HepG2 (cell line): ENCODE measurements around the gene ATL2. TPM values are rescaled to one million over a fixed set of nuclear protein-coding genes. Genes with fewer than 3 reads are reported as not detected.

ENCODE experiments used
- FOSL2 ChIP-seq: sonication (generic); formaldehyde crosslinking; IDR thresholded peaks from 2 replicates; pipeline ENCODE4 v1.4.0; 2020; ENCODE audit warnings: missing genetic modification reagents
- HIVEP1 ChIP-seq: sonication (generic); formaldehyde crosslinking; IDR thresholded peaks from 2 replicates; pipeline ENCODE4 v1.4.0; 2020; ENCODE audit warnings: mild to moderate bottlenecking, missing genetic modification reagents
- LCORL ChIP-seq, 2 experiments: fragments of 450-650 bp in 1 of 2; sonication (generic) in 1 of 2; formaldehyde crosslinking in 1 of 2; IDR thresholded peaks; 2 replicates each; pipeline versions ENCODE4 v1.5.0 to v1.6.1; 2017 to 2020; ENCODE audit warnings: antibody characterized with exemption in 1 of 2, missing genetic modification reagents in 1 of 2
- PAX8 ChIP-seq: sonication (generic); formaldehyde crosslinking; IDR thresholded peaks from 2 replicates; pipeline ENCODE4 v1.8.0; 2022; ENCODE audit warnings: mild to moderate bottlenecking, missing genetic modification reagents, borderline replicate concordance
- TBP ChIP-seq: sonication (generic); formaldehyde crosslinking; IDR thresholded peaks from 2 replicates; pipeline ENCODE4 v1.5.0; 2020; ENCODE audit warnings: missing genetic modification reagents
- TGIF2 ChIP-seq: IDR thresholded peaks from 2 replicates; pipeline ENCODE4 v1.6.1; 2016; ENCODE audit warnings: control low read depth, missing compliant biosample characterization
- ZMAT3 ChIP-seq: sonication (generic); formaldehyde crosslinking; conservative IDR thresholded peaks from 2 replicates; pipeline ENCODE4 v1.7.0; 2021; ENCODE audit warnings: missing genetic modification reagents
- ZNF260 ChIP-seq: sonication (generic); formaldehyde crosslinking; IDR thresholded peaks from 2 replicates; pipeline ENCODE4 v1.4.0; 2020; ENCODE audit warnings: missing genetic modification reagents, low read depth, mild to moderate bottlenecking, borderline replicate concordance
- ZNF335 ChIP-seq: sonication (generic); formaldehyde crosslinking; IDR thresholded peaks from 2 replicates; pipeline ENCODE4 v1.4.0; 2020; ENCODE audit warnings: missing genetic modification reagents
- ZNF766 ChIP-seq: sonication (generic); formaldehyde crosslinking; IDR thresholded peaks from 2 replicates; pipeline ENCODE4 v1.5.0; 2020; ENCODE audit warnings: missing genetic modification reagents, borderline replicate concordance
- ZNF775 ChIP-seq: sonication (generic); formaldehyde crosslinking; IDR thresholded peaks from 2 replicates; pipeline ENCODE4 v1.4.0; 2020; ENCODE audit warnings: missing genetic modification reagents, mild to moderate bottlenecking, moderate library complexity, borderline replicate concordance
- ZNF816 ChIP-seq: sonication (generic); formaldehyde crosslinking; IDR thresholded peaks from 2 replicates; pipeline ENCODE4 v1.8.0; 2022; ENCODE audit warnings: missing genetic modification reagents, mild to moderate bottlenecking, borderline replicate concordance
- ZNF878 ChIP-seq: sonication (generic); formaldehyde crosslinking; IDR thresholded peaks from 2 replicates; pipeline ENCODE4 v1.8.1; 2023; ENCODE audit warnings: mild to moderate bottlenecking, missing genetic modification reagents, moderate library complexity
- ZNF891 ChIP-seq: sonication (generic); formaldehyde crosslinking; IDR thresholded peaks from 2 replicates; pipeline ENCODE4 v1.5.0; 2020; ENCODE audit warnings: mild to moderate bottlenecking, missing genetic modification reagents
- polyA plus RNA-seq, 8 experiments: library from polyadenylated mRNA; depleted of rRNA in 3 of 8; stranded (reverse) in 7 of 8; unstranded in 1 of 8; fragments of >200 nt; fragmentation: Illumina TruSeq in 4 of 8; extraction: Trizol in 4 of 8; gene quantifications; 2 replicates each; pipeline versions ENCODE4 v1.2.1 to v1.2.3, GENCODE V29; 2011 to 2016; ENCODE audit warnings: low read depth in 4 of 8, missing spikeins in 1 of 8, mixed read lengths in 1 of 8; ENCODE audit not compliant: insufficient read depth in 1 of 8
- total RNA-seq, 5 experiments: library from RNA; depleted of rRNA; stranded (reverse); fragments of >200 nt; fragmentation: Illumina TruSeq; extraction: Trizol; gene quantifications; 2 replicates each; pipeline ENCODE4 v1.2.3, GENCODE V29; 2016; ENCODE audit warnings: low read depth in 1 of 5
- TF ChIP-seq, protein P1 (sequence below): sonication (generic); formaldehyde crosslinking; IDR thresholded peaks from 2 replicates; pipeline ENCODE4 v1.4.0; 2020; ENCODE audit warnings: mild to moderate bottlenecking, missing genetic modification reagents
- TF ChIP-seq, protein P2 (sequence below): sonication (generic); formaldehyde crosslinking; IDR thresholded peaks from 2 replicates; pipeline ENCODE4 v1.4.0; 2020; ENCODE audit warnings: mild to moderate bottlenecking, missing genetic modification reagents
- TF ChIP-seq, protein P3 (sequence below): sonication (generic); formaldehyde crosslinking; IDR thresholded peaks from 2 replicates; pipeline ENCODE4 v1.4.0; 2020; ENCODE audit warnings: missing genetic modification reagents, mild to moderate bottlenecking, borderline replicate concordance
- TF ChIP-seq, protein P4 (sequence below): sonication (generic); formaldehyde crosslinking; conservative IDR thresholded peaks from 2 replicates; pipeline ENCODE4 v1.4.0; 2020; ENCODE audit warnings: mild to moderate bottlenecking, missing genetic modification reagents, moderate library complexity
- TF ChIP-seq, protein P5 (sequence below), 2 experiments: sonication (generic) in 1 of 2; formaldehyde crosslinking in 1 of 2; IDR thresholded peaks; 2 replicates each; pipeline versions ENCODE4 v1.4.0 to v1.6.1; 2018 to 2020; ENCODE audit warnings: missing genetic modification reagents in 2 of 2, borderline replicate concordance in 1 of 2, low read depth in 1 of 2, mild to moderate bottlenecking in 1 of 2, missing biosample characterization in 1 of 2

Gene ATL2
- total and polyA plus RNA-seq, 2 of the 13 experiments (the other 11 are each of a cell fraction or from before 2014, with no cell fraction given), result 56.5 to 119 TPM

DNA sequence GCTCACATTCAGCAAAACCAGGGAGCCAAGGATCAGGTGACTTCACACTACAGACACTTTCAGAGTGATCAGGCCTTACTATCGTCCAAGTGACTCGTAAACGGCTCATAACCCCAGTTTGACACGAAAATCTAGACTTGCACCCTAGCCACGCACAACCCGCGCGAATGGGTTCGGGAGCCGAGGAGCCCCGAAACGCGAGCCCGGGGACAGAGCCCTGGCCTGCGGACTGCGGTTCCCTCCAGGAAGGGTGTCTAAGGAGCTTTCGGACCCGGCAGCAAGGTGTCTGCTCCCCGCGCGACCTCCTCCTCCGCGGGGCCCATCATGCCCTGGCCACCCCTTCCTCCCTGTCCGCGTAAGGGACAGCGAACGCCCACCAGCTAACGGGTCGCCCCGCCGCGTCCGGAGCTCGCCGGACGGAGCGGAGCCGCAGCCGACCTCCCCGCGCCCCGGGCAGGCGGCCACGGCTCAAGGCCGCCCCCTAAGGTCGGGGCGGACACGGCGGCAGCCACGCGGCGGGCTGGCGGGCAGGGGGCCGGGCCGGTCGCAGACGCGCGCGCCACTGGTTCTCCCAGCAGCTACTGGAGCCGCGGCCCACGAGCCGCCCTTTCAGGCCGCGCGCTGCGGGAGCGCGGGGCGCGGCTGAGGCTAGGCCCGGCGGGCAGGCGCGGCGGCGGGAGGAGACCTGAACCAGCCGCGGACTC is 575 bp downstream of the ATL2 start (continued):
- TF ChIP-seq ZNF891 (CRISPR knock-in tag), result peak; percentile 89; the same call in 1 of the 2 replicates
- TF ChIP-seq, protein P1, sequence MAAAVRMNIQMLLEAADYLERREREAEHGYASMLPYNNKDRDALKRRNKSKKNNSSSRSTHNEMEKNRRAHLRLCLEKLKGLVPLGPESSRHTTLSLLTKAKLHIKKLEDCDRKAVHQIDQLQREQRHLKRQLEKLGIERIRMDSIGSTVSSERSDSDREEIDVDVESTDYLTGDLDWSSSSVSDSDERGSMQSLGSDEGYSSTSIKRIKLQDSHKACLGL, result no peak
- TF ChIP-seq LCORL (IDR thresholded peaks at IDR 0.05), result no peak
- no peak for TF ChIP-seq LCORL (CRISPR knock-in tag; IDR thresholded peaks at IDR 0.05)
- TF ChIP-seq ZNF766 (CRISPR knock-in tag), result 0 out of 2 replicates have a peak, but pooled peaks have one; percentile 15
- peak; percentile 54; the same call in 1 of the 2 replicates for TF ChIP-seq HIVEP1
- no peak for TF ChIP-seq ZNF260 (CRISPR knock-in tag)
- TF ChIP-seq, protein P2, sequence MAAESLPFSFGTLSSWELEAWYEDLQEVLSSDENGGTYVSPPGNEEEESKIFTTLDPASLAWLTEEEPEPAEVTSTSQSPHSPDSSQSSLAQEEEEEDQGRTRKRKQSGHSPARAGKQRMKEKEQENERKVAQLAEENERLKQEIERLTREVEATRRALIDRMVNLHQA, result no peak
- no peak for TF ChIP-seq ZNF335 (CRISPR knock-in tag)
- TF ChIP-seq, protein P3, sequence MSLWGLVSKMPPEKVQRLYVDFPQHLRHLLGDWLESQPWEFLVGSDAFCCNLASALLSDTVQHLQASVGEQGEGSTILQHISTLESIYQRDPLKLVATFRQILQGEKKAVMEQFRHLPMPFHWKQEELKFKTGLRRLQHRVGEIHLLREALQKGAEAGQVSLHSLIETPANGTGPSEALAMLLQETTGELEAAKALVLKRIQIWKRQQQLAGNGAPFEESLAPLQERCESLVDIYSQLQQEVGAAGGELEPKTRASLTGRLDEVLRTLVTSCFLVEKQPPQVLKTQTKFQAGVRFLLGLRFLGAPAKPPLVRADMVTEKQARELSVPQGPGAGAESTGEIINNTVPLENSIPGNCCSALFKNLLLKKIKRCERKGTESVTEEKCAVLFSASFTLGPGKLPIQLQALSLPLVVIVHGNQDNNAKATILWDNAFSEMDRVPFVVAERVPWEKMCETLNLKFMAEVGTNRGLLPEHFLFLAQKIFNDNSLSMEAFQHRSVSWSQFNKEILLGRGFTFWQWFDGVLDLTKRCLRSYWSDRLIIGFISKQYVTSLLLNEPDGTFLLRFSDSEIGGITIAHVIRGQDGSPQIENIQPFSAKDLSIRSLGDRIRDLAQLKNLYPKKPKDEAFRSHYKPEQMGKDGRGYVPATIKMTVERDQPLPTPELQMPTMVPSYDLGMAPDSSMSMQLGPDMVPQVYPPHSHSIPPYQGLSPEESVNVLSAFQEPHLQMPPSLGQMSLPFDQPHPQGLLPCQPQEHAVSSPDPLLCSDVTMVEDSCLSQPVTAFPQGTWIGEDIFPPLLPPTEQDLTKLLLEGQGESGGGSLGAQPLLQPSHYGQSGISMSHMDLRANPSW (CRISPR knock-in tag), result no peak
- no peak; the same call in 1 of the 2 replicates for TF ChIP-seq TBP (CRISPR knock-in tag)
- TF ChIP-seq, protein P4, sequence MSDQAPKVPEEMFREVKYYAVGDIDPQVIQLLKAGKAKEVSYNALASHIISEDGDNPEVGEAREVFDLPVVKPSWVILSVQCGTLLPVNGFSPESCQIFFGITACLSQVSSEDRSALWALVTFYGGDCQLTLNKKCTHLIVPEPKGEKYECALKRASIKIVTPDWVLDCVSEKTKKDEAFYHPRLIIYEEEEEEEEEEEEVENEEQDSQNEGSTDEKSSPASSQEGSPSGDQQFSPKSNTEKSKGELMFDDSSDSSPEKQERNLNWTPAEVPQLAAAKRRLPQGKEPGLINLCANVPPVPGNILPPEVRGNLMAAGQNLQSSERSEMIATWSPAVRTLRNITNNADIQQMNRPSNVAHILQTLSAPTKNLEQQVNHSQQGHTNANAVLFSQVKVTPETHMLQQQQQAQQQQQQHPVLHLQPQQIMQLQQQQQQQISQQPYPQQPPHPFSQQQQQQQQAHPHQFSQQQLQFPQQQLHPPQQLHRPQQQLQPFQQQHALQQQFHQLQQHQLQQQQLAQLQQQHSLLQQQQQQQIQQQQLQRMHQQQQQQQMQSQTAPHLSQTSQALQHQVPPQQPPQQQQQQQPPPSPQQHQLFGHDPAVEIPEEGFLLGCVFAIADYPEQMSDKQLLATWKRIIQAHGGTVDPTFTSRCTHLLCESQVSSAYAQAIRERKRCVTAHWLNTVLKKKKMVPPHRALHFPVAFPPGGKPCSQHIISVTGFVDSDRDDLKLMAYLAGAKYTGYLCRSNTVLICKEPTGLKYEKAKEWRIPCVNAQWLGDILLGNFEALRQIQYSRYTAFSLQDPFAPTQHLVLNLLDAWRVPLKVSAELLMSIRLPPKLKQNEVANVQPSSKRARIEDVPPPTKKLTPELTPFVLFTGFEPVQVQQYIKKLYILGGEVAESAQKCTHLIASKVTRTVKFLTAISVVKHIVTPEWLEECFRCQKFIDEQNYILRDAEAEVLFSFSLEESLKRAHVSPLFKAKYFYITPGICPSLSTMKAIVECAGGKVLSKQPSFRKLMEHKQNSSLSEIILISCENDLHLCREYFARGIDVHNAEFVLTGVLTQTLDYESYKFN (CRISPR knock-in tag), result no peak
- peak; percentile 29; the same call in 1 of the 2 replicates for TF ChIP-seq TGIF2 (CRISPR knock-in tag)
- peak; percentile 75 for TF ChIP-seq ZNF816 (CRISPR knock-in tag)
- TF ChIP-seq, protein P5, sequence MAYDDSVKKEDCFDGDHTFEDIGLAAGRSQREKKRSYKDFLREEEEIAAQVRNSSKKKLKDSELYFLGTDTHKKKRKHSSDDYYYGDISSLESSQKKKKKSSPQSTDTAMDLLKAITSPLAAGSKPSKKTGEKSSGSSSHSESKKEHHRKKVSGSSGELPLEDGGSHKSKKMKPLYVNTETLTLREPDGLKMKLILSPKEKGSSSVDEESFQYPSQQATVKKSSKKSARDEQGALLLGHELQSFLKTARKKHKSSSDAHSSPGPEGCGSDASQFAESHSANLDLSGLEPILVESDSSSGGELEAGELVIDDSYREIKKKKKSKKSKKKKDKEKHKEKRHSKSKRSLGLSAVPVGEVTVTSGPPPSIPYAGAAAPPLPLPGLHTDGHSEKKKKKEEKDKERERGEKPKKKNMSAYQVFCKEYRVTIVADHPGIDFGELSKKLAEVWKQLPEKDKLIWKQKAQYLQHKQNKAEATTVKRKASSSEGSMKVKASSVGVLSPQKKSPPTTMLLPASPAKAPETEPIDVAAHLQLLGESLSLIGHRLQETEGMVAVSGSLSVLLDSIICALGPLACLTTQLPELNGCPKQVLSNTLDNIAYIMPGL (CRISPR knock-in tag; IDR thresholded peaks at IDR 0.05; ENCODE audit: borderline replicate concordance in 1 of 2, low read depth in 1 of 2), result peak; percentile 97
- no peak for TF ChIP-seq ZNF878 (CRISPR knock-in tag)
- no peak for TF ChIP-seq ZNF775 (CRISPR knock-in tag)
- peak; percentile 37; the same call in 1 of the 2 replicates for TF ChIP-seq FOSL2 (CRISPR knock-in tag)
- TF ChIP-seq PAX8 (CRISPR knock-in tag), result no peak; the same call in 1 of the 2 replicates
- TF ChIP-seq ZMAT3 (CRISPR knock-in tag), result no peak
